GM21825 (cell line): ENCODE results near the gene NRIP1.
"Not testable (repeated sequence)": the region's sequence is repeated elsewhere in the genome, so short reads cannot be mapped to it uniquely, and the experiment has no call there.

Experiments
- ATAC-seq: cut with Tn5 transposase; IDR thresholded peaks from one replicate; pipeline ENCODE4 v1.9.1; 2021; ENCODE audit warnings: mild to moderate bottlenecking, moderate library complexity; ENCODE audit not compliant: unreplicated experiment

The NRIP1 gene

GRCh38 chr21:15039607-15040299, 25.0 kb downstream of the NRIP1 start:
- ATAC-seq = no peak

- no peak for ATAC-seq
Observed at GRCh38 chr21:15037900-15038293, 26.9 kb downstream of the NRIP1 start.

- ATAC-seq = no peak
Observed at GRCh38 chr21:15037095-15037899, 27.5 kb downstream of the NRIP1 start.

- ATAC-seq = no peak
Observed at GRCh38 chr21:15036189-15036588, 28.6 kb downstream of the NRIP1 start.

GRCh38 chr21:15034126-15034853, 30.5 kb downstream of the NRIP1 start:
- ATAC-seq = no peak

GRCh38 chr21:15031790-15032357, 32.9 kb downstream of the NRIP1 start:
- ATAC-seq = no peak

GRCh38 chr21:15031362-15031761, 33.4 kb downstream of the NRIP1 start:
- not testable (repeated sequence) for ATAC-seq

- not testable (repeated sequence) for ATAC-seq
Observed at GRCh38 chr21:15030861-15031260, 33.9 kb downstream of the NRIP1 start.

- ATAC-seq = no peak
Observed at GRCh38 chr21:15029077-15029476, 35.7 kb downstream of the NRIP1 start.

GRCh38 chr21:15028186-15028585, 36.6 kb downstream of the NRIP1 start:
- no peak for ATAC-seq

GRCh38 chr21:15027056-15027455, 37.7 kb downstream of the NRIP1 start:
- no peak for ATAC-seq

- no peak for ATAC-seq
Observed at GRCh38 chr21:15026370-15026769, 38.4 kb downstream of the NRIP1 start.

GRCh38 chr21:15023776-15024175, 41.0 kb downstream of the NRIP1 start:
- ATAC-seq = no peak

GRCh38 chr21:15022608-15023261, 42.1 kb downstream of the NRIP1 start:
- ATAC-seq = no peak

GRCh38 chr21:15020797-15021196, 44.0 kb downstream of the NRIP1 start:
- no peak for ATAC-seq

- ATAC-seq = no peak
Observed at GRCh38 chr21:15018382-15018781, 46.4 kb downstream of the NRIP1 start.

- ATAC-seq = no peak
Observed at GRCh38 chr21:15015622-15016471, 49.0 kb downstream of the NRIP1 start.

- ATAC-seq = no peak
Observed at GRCh38 chr21:15014221-15014620, 50.6 kb downstream of the NRIP1 start.

- no peak for ATAC-seq
Observed at GRCh38 chr21:15011967-15012366, 52.8 kb downstream of the NRIP1 start.

- no peak for ATAC-seq
Observed at GRCh38 chr21:15010645-15011044, 54.2 kb downstream of the NRIP1 start.
